HG02610 (cell line): ENCODE data around the gene FAM222A.
"Not testable (repeated sequence)": the region's sequence is repeated elsewhere in the genome, so short reads cannot be mapped to it uniquely, and the experiment has no call there.

Source experiments
- ATAC-seq: cut with Tn5 transposase; IDR thresholded peaks from one replicate; pipeline ENCODE4 v1.9.1; 2021; ENCODE audit warnings: mild to moderate bottlenecking, moderate library complexity; ENCODE audit not compliant: unreplicated experiment

Gene FAM222A

GRCh38 chr12:109693653-109694600 is 19.7 kb upstream of the FAM222A start:
- no peak for ATAC-seq

GRCh38 chr12:109694629-109695028 is 19.0 kb upstream of the FAM222A start:
- ATAC-seq, result not testable (repeated sequence)

GRCh38 chr12:109695416-109695815 is 18.2 kb upstream of the FAM222A start:
- no peak for ATAC-seq

GRCh38 chr12:109695961-109696461 is 17.6 kb upstream of the FAM222A start:
- no peak for ATAC-seq

GRCh38 chr12:109696485-109697269 is 16.9 kb upstream of the FAM222A start:
- no peak for ATAC-seq

- no peak for ATAC-seq
Measured at GRCh38 chr12:109697270-109697553, 16.4 kb upstream of the FAM222A start.

GRCh38 chr12:109697877-109698468 is 15.7 kb upstream of the FAM222A start:
- no peak for ATAC-seq

- no peak for ATAC-seq
Measured at GRCh38 chr12:109698820-109699219, 14.8 kb upstream of the FAM222A start.

GRCh38 chr12:109701064-109701463 is 12.6 kb upstream of the FAM222A start:
- no peak for ATAC-seq

- no peak for ATAC-seq
Measured at GRCh38 chr12:109702111-109702841, 11.3 kb upstream of the FAM222A start.

GRCh38 chr12:109703684-109704083 is 9.9 kb upstream of the FAM222A start:
- ATAC-seq, result no peak

GRCh38 chr12:109704371-109705098 is 9.1 kb upstream of the FAM222A start:
- ATAC-seq, result no peak

- ATAC-seq, result no peak
Measured at GRCh38 chr12:109705291-109705690, 8.3 kb upstream of the FAM222A start.

GRCh38 chr12:109706398-109706746 is 7.3 kb upstream of the FAM222A start:
- no peak for ATAC-seq

GRCh38 chr12:109706747-109707469 is 6.7 kb upstream of the FAM222A start:
- ATAC-seq, result no peak

- ATAC-seq, result no peak
Measured at GRCh38 chr12:109707470-109707821, 6.2 kb upstream of the FAM222A start.

GRCh38 chr12:109708939-109709338 is 4.7 kb upstream of the FAM222A start:
- no peak for ATAC-seq

- ATAC-seq, result no peak
Measured at GRCh38 chr12:109709401-109709991, 4.1 kb upstream of the FAM222A start.

- no peak for ATAC-seq
Measured at GRCh38 chr12:109710205-109710746, 3.3 kb upstream of the FAM222A start.
